ENCODE measurements around the gene ZC3H12D. TPM values are rescaled to one million over a fixed set of nuclear protein-coding genes. Genes with fewer than 3 reads are reported as not detected.

ZC3H12D gene
- total and polyA plus RNA-seq, 2 of the 13 experiments (the other 11 are each of a cell fraction or from before 2014, with no cell fraction given) = 1.2 to 2.7 TPM

- TF ChIP-seq, protein P1, sequence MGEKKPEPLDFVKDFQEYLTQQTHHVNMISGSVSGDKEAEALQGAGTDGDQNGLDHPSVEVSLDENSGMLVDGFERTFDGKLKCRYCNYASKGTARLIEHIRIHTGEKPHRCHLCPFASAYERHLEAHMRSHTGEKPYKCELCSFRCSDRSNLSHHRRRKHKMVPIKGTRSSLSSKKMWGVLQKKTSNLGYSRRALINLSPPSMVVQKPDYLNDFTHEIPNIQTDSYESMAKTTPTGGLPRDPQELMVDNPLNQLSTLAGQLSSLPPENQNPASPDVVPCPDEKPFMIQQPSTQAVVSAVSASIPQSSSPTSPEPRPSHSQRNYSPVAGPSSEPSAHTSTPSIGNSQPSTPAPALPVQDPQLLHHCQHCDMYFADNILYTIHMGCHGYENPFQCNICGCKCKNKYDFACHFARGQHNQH (CRISPR knock-in tag; IDR thresholded peaks at IDR 0.05) = peak; percentile 62; the same call in 1 of the 2 replicates
- TF ChIP-seq DDIT3 (CRISPR knock-in tag; IDR thresholded peaks at IDR 0.05) = no peak
Measured at GRCh38 chr6:149443411-149444181, 41.2 kb downstream of the ZC3H12D start (continued).

DNA sequence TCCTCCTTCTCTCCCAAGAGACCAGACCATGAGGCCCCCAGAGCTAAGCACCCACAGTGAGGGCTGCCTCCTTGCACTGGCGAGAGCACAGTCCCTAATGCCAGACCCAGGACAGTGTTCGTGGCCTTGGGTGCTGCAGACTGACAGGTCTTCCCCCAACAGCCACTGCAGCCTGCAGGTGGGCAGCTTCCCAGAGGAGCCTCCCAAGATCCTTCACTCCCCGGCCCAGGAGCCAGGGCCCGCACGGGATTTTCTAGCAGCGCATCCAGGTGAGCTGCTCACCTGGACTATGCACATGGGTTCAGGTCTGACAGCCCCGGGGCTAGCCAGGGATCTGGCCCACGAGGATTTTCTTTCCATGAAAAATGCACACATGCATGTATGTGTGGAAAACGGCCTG is 43.1 kb downstream of the ZC3H12D start:
- H3K27me3 ChIP-seq (ENCODE audit: control insufficient read depth in 1 of 2, insufficient read depth in 2 of 2, low read length in 2 of 2) = no peaks in the 10 kb centered on the region
- DNase-seq (ENCODE audit: low spot score) (no peak), FAIRE-seq (peak; percentile 40), ATAC-seq (peak; percentile 68)
- peak overlapping the region; percentile 89 for H3K4me2 ChIP-seq (ENCODE audit: low read depth, low read length)
- in situ Hi-C loops (cut with HindIII; ENCODE audit: extremely low pct_ligation_motif_present, low pct_unique_long_range_greater_than_20kb) (no loop called here), intact Hi-C loops (cut with micrococcal nuclease; ENCODE audit: unreplicated experiment) (no loop called here)
- POLR2A ChIA-PET = interaction anchor here (1.2 to 1.3 kb wide), 4 partner anchors 12 to 461 kb away, joined by 3 to 4 read pairs (median 3); partner anchors contain the start of gene ZC3H12D
- no TSS peak for BruUV-seq (replicated peaks)
- CTCF ChIA-PET (ENCODE audit: low intra/inter-chr PET ratio, low total read pairs) = no interaction called here
- no peaks in the 10 kb centered on the region for H4K20me1 ChIP-seq (ENCODE audit: insufficient read depth, low read length)
- H3K4me3 ChIP-seq (replicated peaks in 1 of 3; ENCODE audit: insufficient read depth in 1 of 3, low read depth in 2 of 3, low read length in 3 of 3) = peak overlapping the region; percentile 35 to 69 (median 37)
- no peaks in the 10 kb centered on the region for H3K79me2 ChIP-seq (ENCODE audit: insufficient read depth, low read length)
- WGBS (ENCODE audit: low lambda C conversion rate) = 7% methylated on average over 6 of the region's 9 CpGs
- H2AFZ ChIP-seq (ENCODE audit: low read length) = peak overlapping the region; percentile 80
- no peaks in the 10 kb centered on the region for H3K9me3 ChIP-seq (ENCODE audit: low read length)
- H3K4me1 ChIP-seq (ENCODE audit: insufficient read depth, low read length) = peaks cover 45% of the 10 kb centered on the region
- H3K9ac ChIP-seq (ENCODE audit: insufficient read depth, low read depth, low read length) = peak overlapping the region; percentile 41; the same call in 1 of the 2 replicates
- H3K27ac ChIP-seq (ENCODE audit: extremely low read length, insufficient read depth, low read length) = peak overlapping the region; percentile 39
- no peaks in the 10 kb centered on the region for H3K36me3 ChIP-seq (replicated peaks in 1 of 2; ENCODE audit: control insufficient read depth in 1 of 2, insufficient read depth in 2 of 2, low read length in 2 of 2)
- TF ChIP-seq ZNF326 (CRISPR knock-in tag; IDR thresholded peaks at IDR 0.05; ENCODE audit: borderline replicate concordance) = no peak
- no peak for TF ChIP-seq ZNF558 (CRISPR knock-in tag; IDR thresholded peaks at IDR 0.05; ENCODE audit: borderline replicate concordance)
- no peak for TF ChIP-seq ZNF674 (CRISPR knock-in tag; IDR thresholded peaks at IDR 0.05; ENCODE audit: low read depth)
- 0 out of 4 replicates have a peak, but pooled peaks of 1 of the 2 experiments have one; percentile 25 for TF ChIP-seq POLR2A (IDR thresholded peaks at IDR 0.05; ENCODE audit: insufficient read depth in 1 of 2, low read depth in 2 of 2, low read length in 2 of 2)
- TF ChIP-seq ZEB1 (IDR thresholded peaks at IDR 0.05; ENCODE audit: insufficient replicate concordance, low read depth) = peak; percentile 68
- no peak for TF ChIP-seq ZNF17 (CRISPR knock-in tag; IDR thresholded peaks at IDR 0.05)
- no peak for TF ChIP-seq CREB3 (CRISPR knock-in tag; IDR thresholded peaks at IDR 0.05)
- no peak for TF ChIP-seq ZMYM3 (CRISPR knock-in tag; IDR thresholded peaks at IDR 0.05)
- TF ChIP-seq ZNF143 (CRISPR knock-in tag; IDR thresholded peaks at IDR 0.05) = peak; percentile 56
- no peak for TF ChIP-seq ZNF282 (IDR thresholded peaks at IDR 0.05; ENCODE audit: partially characterized antibody)
- TF ChIP-seq MLXIP (CRISPR knock-in tag; IDR thresholded peaks at IDR 0.05; ENCODE audit: borderline replicate concordance) = no peak
- TF ChIP-seq, protein P2, sequence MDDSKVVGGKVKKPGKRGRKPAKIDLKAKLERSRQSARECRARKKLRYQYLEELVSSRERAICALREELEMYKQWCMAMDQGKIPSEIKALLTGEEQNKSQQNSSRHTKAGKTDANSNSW (CRISPR knock-in tag; IDR thresholded peaks at IDR 0.05; ENCODE audit: borderline replicate concordance) = no peak
- TF ChIP-seq ZFP82 (CRISPR knock-in tag; IDR thresholded peaks at IDR 0.05; ENCODE audit: borderline replicate concordance) = no peak
- no peak for TF ChIP-seq ZNF24 (IDR thresholded peaks at IDR 0.05)
- no peak for TF ChIP-seq ZNF660 (CRISPR knock-in tag; IDR thresholded peaks at IDR 0.05; ENCODE audit: borderline replicate concordance, low read depth)

Measured in HepG2 (cell line).